Neural progenitor cell (in vitro differentiated cells): ENCODE results near the gene MYEOV. TPM values are rescaled to one million over a fixed set of nuclear protein-coding genes. Genes with fewer than 3 reads are reported as not detected.

Source experiments
- DNase-seq: peaks from one replicate; pipeline ENCODE4 v3.0.0-alpha.2; 2016; ENCODE audit warnings: low spot score
- H2AFZ ChIP-seq: fragments of 200-600 bp; sonication (generic); replicated peaks from 2 replicates; pipeline ENCODE4 v1.6.1; 2016; ENCODE audit warnings: antibody characterized with exemption
- H3F3A ChIP-seq: fragments of 200-600 bp; sonication (generic); 2 replicates; pipeline ENCODE4 v1.6.1; 2016; ENCODE audit warnings: antibody characterized with exemption, low read depth
- H3K27ac ChIP-seq: fragments of 200-600 bp; sonication (generic); 2 replicates; pipeline ENCODE4 v1.5.1; 2016; ENCODE audit warnings: mild to moderate bottlenecking
- H3K27me3 ChIP-seq: fragments of 200-600 bp; sonication (generic); 2 replicates; pipeline ENCODE4 v1.6.1; 2016; ENCODE audit warnings: mild to moderate bottlenecking, moderate library complexity
- H3K36me3 ChIP-seq: fragments of 200-600 bp; sonication (generic); 2 replicates; pipeline ENCODE4 v1.5.1; 2016
- H3K4me1 ChIP-seq: fragments of 200-600 bp; sonication (generic); 2 replicates; pipeline ENCODE4 v1.6.1; 2016; ENCODE audit warnings: mixed run types
- H3K4me2 ChIP-seq: fragments of 200-600 bp; sonication (generic); 2 replicates; pipeline ENCODE4 v1.6.1; 2016
- H3K4me3 ChIP-seq: fragments of 200-600 bp; sonication (generic); 2 replicates; pipeline ENCODE4 v1.5.1; 2016
- H3K79me2 ChIP-seq: fragments of 200-600 bp; sonication (generic); 2 replicates; pipeline ENCODE4 v1.6.1; 2016; ENCODE audit warnings: low read depth
- H3K9ac ChIP-seq: fragments of 200-600 bp; sonication (generic); 2 replicates; pipeline ENCODE4 v1.6.1; 2016
- H3K9me3 ChIP-seq: fragments of 200-600 bp; sonication (generic); 2 replicates; pipeline ENCODE4 v1.5.1; 2016; ENCODE audit warnings: low read depth
- H4K20me1 ChIP-seq: fragments of 200-600 bp; sonication (generic); 2 replicates; pipeline ENCODE4 v1.6.1; 2016; ENCODE audit warnings: low read depth
- H3K27ac Mint-ChIP-seq: 3 replicates; pipeline ENCODE4 v1.8.0; 2021; ENCODE audit warnings: mixed read lengths
- H3K27me3 Mint-ChIP-seq: 2 replicates; pipeline ENCODE4 v1.8.0; 2022; ENCODE audit warnings: low read depth, mild to moderate bottlenecking, inconsistent platforms, moderate library complexity, mixed read lengths; ENCODE audit not compliant: insufficient read depth
- H3K36me3 Mint-ChIP-seq: 3 replicates; pipeline ENCODE4 v1.8.0; 2021; ENCODE audit warnings: mixed read lengths
- H3K4me1 Mint-ChIP-seq: 3 replicates; pipeline ENCODE4 v1.8.0; 2021; ENCODE audit warnings: mixed read lengths
- H3K4me3 Mint-ChIP-seq: 3 replicates; pipeline ENCODE4 v1.8.0; 2021; ENCODE audit warnings: mild to moderate bottlenecking, moderate library complexity, mixed read lengths
- H3K9me3 Mint-ChIP-seq: 3 replicates; pipeline ENCODE4 v1.8.0; 2020; ENCODE audit warnings: mixed read lengths
- EZH2 ChIP-seq: fragments of 200-600 bp; sonication (generic); IDR thresholded peaks from 2 replicates; pipeline ENCODE4 v1.6.1; 2017; ENCODE audit warnings: antibody characterized with exemption, mild to moderate bottlenecking, moderate library complexity
- EZH2phosphoT487 ChIP-seq: fragments of 200-600 bp; sonication (generic); IDR thresholded peaks from 2 replicates; pipeline ENCODE4 v1.6.1; 2017; ENCODE audit warnings: antibody characterized with exemption
- total RNA-seq: library from RNA; depleted of rRNA; stranded (reverse); fragments of >200 nt; gene quantifications from 2 replicates; pipeline ENCODE4 v1.2.3, GENCODE V29; 2015; ENCODE audit warnings: low replicate concordance
- TF ChIP-seq, protein P1 (sequence below): fragments of 200-600 bp; sonication (generic); IDR thresholded peaks from 2 replicates; pipeline ENCODE4 v1.5.1; 2017; ENCODE audit warnings: antibody characterized with exemption, mild to moderate bottlenecking

The MYEOV gene
- total RNA-seq, 1 donor from 2014 or later: not detected

DNA sequence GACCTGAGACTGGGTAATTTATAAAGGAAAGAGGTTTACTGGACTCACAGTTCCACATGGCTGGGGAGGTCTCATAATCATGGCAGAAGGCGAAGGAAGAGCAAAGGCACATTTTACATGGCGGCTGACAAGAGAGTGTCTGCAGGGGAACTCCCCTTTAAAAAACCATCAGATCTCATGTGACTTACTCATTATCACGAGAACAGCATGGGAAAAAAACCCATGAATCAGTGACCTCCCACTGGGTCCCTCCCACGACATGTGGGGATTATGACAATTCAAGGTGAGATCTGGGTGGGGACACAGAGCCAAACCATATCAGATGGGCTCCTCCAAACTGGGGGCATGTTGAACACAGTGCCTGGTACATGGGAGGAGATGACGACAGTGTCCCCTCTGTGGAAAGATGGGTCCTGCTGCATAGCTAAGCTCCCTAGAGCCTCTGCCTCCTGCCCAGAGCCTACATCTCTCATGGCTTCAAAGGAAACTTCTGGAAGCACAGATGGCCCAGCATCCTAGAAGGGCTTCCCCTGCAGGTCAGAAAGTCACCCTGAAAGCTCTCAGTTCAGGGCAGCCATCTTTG, 46.1 kb downstream of the MYEOV start:
- H3K9ac ChIP-seq: no peak overlapping the region
- no peaks in the 10 kb centered on the region for H3K27me3 ChIP-seq
- H3K36me3 ChIP-seq: no peaks in the 10 kb centered on the region
- H3K79me2 ChIP-seq: no peaks in the 10 kb centered on the region
- no peak overlapping the region for H3K27ac ChIP-seq
- H3K4me2 ChIP-seq: no peak overlapping the region
- Mint-ChIP-seq H3K27me3 (peaks cover 9% of the 10 kb centered on the region), H3K9me3 (peaks cover 10% of the 10 kb centered on the region), H3K4me3 (no peak overlapping the region), H3K4me1 (peaks cover 18% of the 10 kb centered on the region), H3K36me3 (no peaks in the 10 kb centered on the region), H3K27ac (no peak overlapping the region)
- no peaks in the 10 kb centered on the region for H3K4me1 ChIP-seq
- no peak overlapping the region for H2AFZ ChIP-seq
- no peaks in the 10 kb centered on the region for H3F3A ChIP-seq
- no peaks in the 10 kb centered on the region for H4K20me1 ChIP-seq
- no peak overlapping the region for H3K4me3 ChIP-seq
- H3K9me3 ChIP-seq: no peaks in the 10 kb centered on the region
- no peak for TF ChIP-seq EZH2phosphoT487
- DNase-seq: no peak

DNA sequence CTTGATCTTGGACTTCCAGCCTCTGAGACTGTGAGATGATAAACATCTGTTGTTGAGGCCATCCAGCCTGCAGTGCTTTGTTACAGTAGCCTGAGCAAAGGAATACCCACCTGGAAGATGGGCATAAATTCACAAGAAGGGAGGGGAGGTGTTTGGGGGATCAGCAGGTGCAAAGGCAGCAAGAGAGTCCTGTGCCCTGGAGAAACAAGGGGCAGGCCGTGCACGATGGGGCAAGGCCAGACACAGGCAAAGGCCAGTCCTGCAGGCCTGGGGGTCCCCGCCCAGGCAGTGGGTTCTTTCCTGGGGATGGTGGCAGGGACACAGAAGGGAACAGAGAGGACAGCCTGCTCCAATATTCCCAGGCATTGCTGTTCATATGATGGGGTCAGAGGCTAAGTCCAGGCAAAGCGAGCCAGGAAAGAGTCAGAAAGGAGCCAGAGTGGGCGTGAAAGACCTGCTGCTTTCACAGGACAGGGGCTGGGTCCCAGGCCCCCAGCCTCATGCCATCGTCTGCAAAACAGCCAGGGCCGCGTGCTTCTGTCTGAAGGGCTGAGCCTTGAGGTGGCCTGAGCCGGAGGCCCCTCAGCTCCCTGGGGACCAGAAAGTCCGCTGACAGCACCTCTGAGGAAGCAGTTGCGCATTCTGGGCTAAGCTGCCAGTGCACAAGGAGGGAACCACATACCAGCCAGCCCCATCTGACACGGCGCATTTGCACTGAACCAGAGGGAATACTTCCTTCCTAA, 48.8 kb downstream of the MYEOV start:
- no peak for DNase-seq
- H3K79me2 ChIP-seq: no peaks in the 10 kb centered on the region
- Mint-ChIP-seq H3K4me1 (peaks cover 15% of the 10 kb centered on the region), H3K9me3 (peaks cover 10% of the 10 kb centered on the region), H3K27me3 (peaks cover 6% of the 10 kb centered on the region), H3K4me3 (peak overlapping the region; percentile 4), H3K36me3 (no peaks in the 10 kb centered on the region), H3K27ac (peak overlapping the region; percentile 29)
- TF ChIP-seq EZH2phosphoT487 (no peak), EZH2 (no peak)
- TF ChIP-seq, protein P1, sequence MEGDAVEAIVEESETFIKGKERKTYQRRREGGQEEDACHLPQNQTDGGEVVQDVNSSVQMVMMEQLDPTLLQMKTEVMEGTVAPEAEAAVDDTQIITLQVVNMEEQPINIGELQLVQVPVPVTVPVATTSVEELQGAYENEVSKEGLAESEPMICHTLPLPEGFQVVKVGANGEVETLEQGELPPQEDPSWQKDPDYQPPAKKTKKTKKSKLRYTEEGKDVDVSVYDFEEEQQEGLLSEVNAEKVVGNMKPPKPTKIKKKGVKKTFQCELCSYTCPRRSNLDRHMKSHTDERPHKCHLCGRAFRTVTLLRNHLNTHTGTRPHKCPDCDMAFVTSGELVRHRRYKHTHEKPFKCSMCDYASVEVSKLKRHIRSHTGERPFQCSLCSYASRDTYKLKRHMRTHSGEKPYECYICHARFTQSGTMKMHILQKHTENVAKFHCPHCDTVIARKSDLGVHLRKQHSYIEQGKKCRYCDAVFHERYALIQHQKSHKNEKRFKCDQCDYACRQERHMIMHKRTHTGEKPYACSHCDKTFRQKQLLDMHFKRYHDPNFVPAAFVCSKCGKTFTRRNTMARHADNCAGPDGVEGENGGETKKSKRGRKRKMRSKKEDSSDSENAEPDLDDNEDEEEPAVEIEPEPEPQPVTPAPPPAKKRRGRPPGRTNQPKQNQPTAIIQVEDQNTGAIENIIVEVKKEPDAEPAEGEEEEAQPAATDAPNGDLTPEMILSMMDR: no peak
- H3K4me2 ChIP-seq: no peak overlapping the region
- H4K20me1 ChIP-seq: no peaks in the 10 kb centered on the region
- H3K9ac ChIP-seq: no peak overlapping the region
- H3K4me1 ChIP-seq: no peaks in the 10 kb centered on the region
- H3F3A ChIP-seq: no peaks in the 10 kb centered on the region
- no peak overlapping the region for H2AFZ ChIP-seq
- H3K36me3 ChIP-seq: no peaks in the 10 kb centered on the region
- H3K27ac ChIP-seq: no peak overlapping the region
- H3K4me3 ChIP-seq: no peak overlapping the region
- H3K27me3 ChIP-seq: no peaks in the 10 kb centered on the region
- H3K9me3 ChIP-seq: no peaks in the 10 kb centered on the region

DNA sequence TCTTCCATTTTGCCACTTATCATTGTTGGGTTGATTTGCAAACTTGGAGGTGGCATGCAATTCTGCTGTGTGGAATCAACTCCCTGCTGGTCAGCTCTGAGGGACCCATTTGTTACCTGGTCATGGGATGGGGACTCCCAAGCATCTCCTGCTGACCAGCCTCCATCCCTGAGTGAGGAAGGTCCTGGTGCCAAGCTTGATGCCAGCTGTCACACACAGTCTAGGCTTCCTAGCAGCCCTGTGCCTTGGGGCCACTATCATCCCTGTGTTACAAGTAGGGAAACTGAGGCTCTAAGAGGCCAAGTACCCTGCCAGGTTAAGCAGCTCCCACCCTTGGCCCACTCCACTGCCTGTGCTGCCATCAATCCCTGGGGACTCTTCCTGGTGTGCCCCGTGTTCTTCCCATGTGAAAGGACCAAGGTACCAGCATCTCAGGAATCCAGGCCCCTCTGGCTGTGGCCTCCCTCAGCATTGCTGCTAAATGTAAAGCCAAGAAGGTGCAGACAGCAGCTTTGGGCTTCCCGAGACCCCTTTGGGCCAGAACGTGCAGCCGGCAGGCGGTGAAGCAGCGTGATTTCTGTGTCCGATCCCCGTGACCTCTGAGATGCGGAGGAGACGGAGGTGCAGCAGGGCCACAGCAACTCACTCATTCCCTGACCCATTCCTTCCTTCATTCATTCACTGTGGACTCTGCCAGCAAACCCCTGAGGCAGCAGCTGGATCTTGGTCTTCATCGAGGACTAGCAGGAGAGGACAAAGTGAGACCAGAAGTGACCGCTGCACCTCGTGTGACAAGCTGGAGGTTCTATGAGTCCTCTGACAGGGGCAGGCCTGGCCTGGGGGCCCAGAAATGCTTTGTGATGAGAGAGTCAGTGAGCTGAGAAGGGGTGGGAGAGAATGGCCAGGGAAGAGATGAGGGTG, 49.7 kb downstream of the MYEOV start:
- Histone ChIP-seq H3K79me2 (no peaks in the 10 kb centered on the region), H2AFZ (no peak overlapping the region), H3K27ac (no peak overlapping the region), H3K4me2 (no peak overlapping the region), H3K4me1 (no peaks in the 10 kb centered on the region), H4K20me1 (no peaks in the 10 kb centered on the region), H3F3A (no peaks in the 10 kb centered on the region), H3K4me3 (no peak overlapping the region), H3K27me3 (no peaks in the 10 kb centered on the region), H3K9me3 (no peaks in the 10 kb centered on the region), H3K9ac (no peak overlapping the region), H3K36me3 (no peaks in the 10 kb centered on the region)
- Mint-ChIP-seq H3K27ac (peak overlapping the region; percentile 57), H3K9me3 (peaks cover 11% of the 10 kb centered on the region), H3K27me3 (peaks cover 6% of the 10 kb centered on the region), H3K4me3 (no peak overlapping the region), H3K36me3 (no peaks in the 10 kb centered on the region), H3K4me1 (peaks cover 11% of the 10 kb centered on the region)
- no peak for DNase-seq
- TF ChIP-seq, protein P1: no peak
- TF ChIP-seq EZH2 (no peak), EZH2phosphoT487 (no peak)
